ENCODE measurements around the gene SLC9B1. TPM values are rescaled to one million over a fixed set of nuclear protein-coding genes. Genes with fewer than 3 reads are reported as not detected.
"Not testable (repeated sequence)": the region's sequence is repeated elsewhere in the genome, so short reads cannot be mapped to it uniquely, and the experiment has no call there.

The SLC9B1 gene
- total and polyA plus RNA-seq, 2 of the 13 experiments (the other 11 are each of a cell fraction or from before 2014, with no cell fraction given), result 0.17 to 0.20 TPM

DNA sequence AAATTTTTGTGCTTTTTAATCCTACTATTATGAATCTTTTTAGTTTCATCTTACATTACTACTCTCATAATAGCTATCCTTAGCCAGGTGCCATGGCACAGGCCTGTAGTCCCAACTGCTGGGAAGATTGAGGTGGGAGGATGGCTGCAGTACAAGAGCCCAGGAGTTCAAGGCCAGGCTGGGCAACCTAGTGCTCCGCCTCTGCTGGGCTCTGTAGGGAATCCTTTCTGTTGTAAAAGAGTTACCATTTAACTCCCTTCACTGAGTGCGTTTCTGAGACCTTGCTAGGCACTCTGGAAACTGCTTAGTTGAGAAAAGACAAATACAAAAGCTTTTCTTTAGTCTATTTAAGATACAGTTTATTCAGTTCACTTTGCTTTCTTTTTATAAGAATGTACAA lies 130.9 kb downstream of the SLC9B1 start:
- POLR2A ChIA-PET; in situ Hi-C loops (cut with HindIII; ENCODE audit: extremely low pct_ligation_motif_present, low pct_unique_long_range_greater_than_20kb); H3K9me3 ChIP-seq (ENCODE audit: low read length): not testable (repeated sequence)

DNA sequence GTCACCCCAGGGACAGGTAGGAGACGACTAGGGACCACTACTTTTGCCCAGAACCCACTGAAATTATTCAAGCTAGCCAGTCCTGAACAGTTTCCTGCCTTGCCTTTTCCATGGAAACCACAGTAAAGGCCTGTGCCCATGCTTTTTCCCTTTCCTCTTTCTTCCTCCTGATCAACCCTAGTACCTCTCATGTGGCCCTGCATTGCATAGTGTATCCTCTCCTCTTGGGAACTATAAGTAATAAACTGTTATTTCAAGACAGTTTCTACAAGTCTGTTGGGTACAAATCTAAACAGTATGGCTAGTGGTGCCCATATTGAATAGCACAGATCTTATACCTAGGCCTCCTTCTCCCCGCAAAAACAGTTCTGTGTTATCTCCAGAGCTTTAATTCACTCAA lies 136.2 kb downstream of the SLC9B1 start:
- DNase-seq (ENCODE audit: low spot score) (no peak), ATAC-seq (no peak), FAIRE-seq (no peak)
- 90% methylated on average over 2 of the region's 2 CpGs for WGBS (ENCODE audit: low lambda C conversion rate)
- no peaks in the 10 kb centered on the region for H3K27me3 ChIP-seq (ENCODE audit: control insufficient read depth in 1 of 2, insufficient read depth in 2 of 2, low read length in 2 of 2)
- CTCF ChIA-PET (ENCODE audit: low intra/inter-chr PET ratio, low total read pairs), result no interaction called here
- in situ Hi-C loops (cut with HindIII; ENCODE audit: extremely low pct_ligation_motif_present, low pct_unique_long_range_greater_than_20kb) (no loop called here), intact Hi-C loops (cut with micrococcal nuclease; ENCODE audit: unreplicated experiment) (no loop called here)
- H3K36me3 ChIP-seq (replicated peaks in 1 of 2; ENCODE audit: control insufficient read depth in 1 of 2, insufficient read depth in 2 of 2, low read length in 2 of 2), result peaks cover 0 to 13% of the 10 kb centered on the region in 2 experiments; a peak in 1 of 5 replicates
- H3K4me3 ChIP-seq (replicated peaks in 1 of 3; ENCODE audit: insufficient read depth in 1 of 3, low read depth in 2 of 3, low read length in 3 of 3), result no peak overlapping the region
- H2AFZ ChIP-seq (ENCODE audit: low read length), result no peak overlapping the region
- H4K20me1 ChIP-seq (ENCODE audit: insufficient read depth, low read length), result no peaks in the 10 kb centered on the region
- H3K4me2 ChIP-seq (ENCODE audit: low read depth, low read length), result no peak overlapping the region
- H3K27ac ChIP-seq (ENCODE audit: extremely low read length, insufficient read depth, low read length), result no peak overlapping the region
- H3K9me3 ChIP-seq (ENCODE audit: low read length), result no peaks in the 10 kb centered on the region
- POLR2A ChIA-PET, result no interaction called here
- H3K79me2 ChIP-seq (ENCODE audit: insufficient read depth, low read length), result peaks cover 15% of the 10 kb centered on the region
- peaks cover 16% of the 10 kb centered on the region for H3K4me1 ChIP-seq (ENCODE audit: insufficient read depth, low read length)
- BruUV-seq (replicated peaks), result no TSS peak
- no peak overlapping the region for H3K9ac ChIP-seq (ENCODE audit: insufficient read depth, low read depth, low read length)
- TF ChIP-seq ZNF101 (CRISPR knock-in tag; IDR thresholded peaks at IDR 0.05; ENCODE audit: borderline replicate concordance, low read depth), result no peak
- no peak for TF ChIP-seq YEATS4 (CRISPR knock-in tag; IDR thresholded peaks at IDR 0.05; ENCODE audit: borderline replicate concordance)
- TF ChIP-seq USF2 (IDR thresholded peaks at IDR 0.05; ENCODE audit: low read depth, low read length), result no peak
- TF ChIP-seq USF2 (CRISPR knock-in tag; IDR thresholded peaks at IDR 0.05; ENCODE audit: borderline replicate concordance), result no peak
- TF ChIP-seq ATF3 (CRISPR knock-in tag; IDR thresholded peaks at IDR 0.05), result no peak
- no peak for TF ChIP-seq POLR2A (IDR thresholded peaks at IDR 0.05; ENCODE audit: insufficient read depth in 1 of 2, low read depth in 2 of 2, low read length in 2 of 2)
- TF ChIP-seq FOXA3 (CRISPR knock-in tag; IDR thresholded peaks at IDR 0.05), result no peak
- no peak for TF ChIP-seq HES4 (CRISPR knock-in tag; IDR thresholded peaks at IDR 0.05; ENCODE audit: borderline replicate concordance)
- TF ChIP-seq ESRRA (CRISPR knock-in tag; IDR thresholded peaks at IDR 0.05; ENCODE audit: low read depth), result no peak
- TF ChIP-seq, protein P1, sequence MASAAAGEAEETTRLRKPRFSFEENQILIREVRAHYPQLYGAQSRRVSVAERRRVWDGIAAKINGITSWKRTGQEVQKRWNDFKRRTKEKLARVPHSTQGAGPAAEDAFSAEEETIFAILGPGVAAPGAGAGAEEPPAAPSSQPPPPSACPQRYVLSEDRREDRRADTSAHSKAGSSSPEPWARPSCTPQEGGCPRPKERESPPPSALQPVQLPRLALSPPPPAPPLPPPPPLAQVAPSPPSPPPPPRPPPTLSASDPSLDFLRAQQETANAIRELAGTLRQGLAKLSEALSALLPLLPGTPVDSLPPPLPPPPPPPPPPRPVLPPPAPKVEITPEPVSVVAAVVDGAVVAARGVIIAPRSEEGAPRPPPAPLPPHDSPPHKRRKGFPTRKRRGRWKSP (CRISPR knock-in tag; IDR thresholded peaks at IDR 0.05), result no peak
- no peak for TF ChIP-seq KLF12 (CRISPR knock-in tag; IDR thresholded peaks at IDR 0.05; ENCODE audit: borderline replicate concordance)
- no peak for TF ChIP-seq HMG20B (CRISPR knock-in tag; conservative IDR thresholded peaks at IDR 0.05)
- TF ChIP-seq SP5 (CRISPR knock-in tag; IDR thresholded peaks at IDR 0.05; ENCODE audit: borderline replicate concordance, low read depth), result no peak
- TF ChIP-seq ZNF597 (CRISPR knock-in tag; IDR thresholded peaks at IDR 0.05), result no peak
- TF ChIP-seq JUND (CRISPR knock-in tag; IDR thresholded peaks at IDR 0.05), result no peak

More for the DNA sequence above, 130.9 kb downstream of the SLC9B1 start:
- TF ChIP-seq ZNF263 (CRISPR knock-in tag; IDR thresholded peaks at IDR 0.05), result 0 out of 2 replicates have a peak, but pooled peaks have one; percentile 42
- TF ChIP-seq RARA (CRISPR knock-in tag; IDR thresholded peaks at IDR 0.05), result peak; percentile 13; the same call in 1 of the 2 replicates
- CTCF ChIA-PET (ENCODE audit: low intra/inter-chr PET ratio, low total read pairs); H3K36me3 ChIP-seq (replicated peaks in 1 of 2; ENCODE audit: control insufficient read depth in 1 of 2, insufficient read depth in 2 of 2, low read length in 2 of 2); H3K4me2 ChIP-seq (ENCODE audit: low read depth, low read length); H3K79me2 ChIP-seq (ENCODE audit: insufficient read depth, low read length); H3K4me1 ChIP-seq (ENCODE audit: insufficient read depth, low read length); FAIRE-seq; H3K4me3 ChIP-seq (replicated peaks in 1 of 3; ENCODE audit: insufficient read depth in 1 of 3, low read depth in 2 of 3, low read length in 3 of 3); H2AFZ ChIP-seq (ENCODE audit: low read length); H3K27me3 ChIP-seq (ENCODE audit: control insufficient read depth in 1 of 2, insufficient read depth in 2 of 2, low read length in 2 of 2); H3K9ac ChIP-seq (ENCODE audit: insufficient read depth, low read depth, low read length); BruUV-seq (replicated peaks); intact Hi-C loops (cut with micrococcal nuclease; ENCODE audit: unreplicated experiment); ATAC-seq; H4K20me1 ChIP-seq (ENCODE audit: insufficient read depth, low read length); H3K27ac ChIP-seq (ENCODE audit: extremely low read length, insufficient read depth, low read length): not testable (repeated sequence)
- peak; percentile 23 for DNase-seq (ENCODE audit: low spot score)
- 62% methylated on average over 2 of the region's 2 CpGs for WGBS (ENCODE audit: low lambda C conversion rate)
